Calu3 (cell line): ENCODE measurements around the gene KCNN4. TPM values are rescaled to one million over a fixed set of nuclear protein-coding genes. Genes with fewer than 3 reads are reported as not detected.

Experiments used
- BruUV-seq: library from RNA; stranded (reverse); fragments of 400-500 nt; replicated peaks from 2 replicates; lab custom pipeline; 2021; lab: Mats Ljungman, UMichigan
- CTCF ChIA-PET: fragments of 300-600 bp; sonication (Branson Sonifier 250); formaldehyde crosslinking; loops from one replicate; lab custom pipeline; 2022; ENCODE audit warnings: antibody characterized with exemption; lab: Charles Lee
- DNase-seq: peaks from one replicate; pipeline ENCODE4 v3.0.0; 2022
- H3K27ac Mint-ChIP-seq: one replicate; pipeline ENCODE4 v1.8.0; 2022; ENCODE audit warnings: mixed read lengths; ENCODE audit not compliant: unreplicated experiment
- H3K27me3 Mint-ChIP-seq: one replicate; pipeline ENCODE4 v1.8.0; 2022; ENCODE audit warnings: mixed read lengths; ENCODE audit not compliant: unreplicated experiment
- H3K36me3 Mint-ChIP-seq: one replicate; pipeline ENCODE4 v1.8.0; 2022; ENCODE audit warnings: mild to moderate bottlenecking, moderate library complexity, mixed read lengths; ENCODE audit not compliant: insufficient read depth, unreplicated experiment
- H3K4me1 Mint-ChIP-seq: one replicate; pipeline ENCODE4 v1.8.0; 2022; ENCODE audit warnings: mild to moderate bottlenecking, low read depth, mixed read lengths; ENCODE audit not compliant: unreplicated experiment
- H3K4me3 Mint-ChIP-seq: one replicate; pipeline ENCODE4 v1.8.0; 2022; ENCODE audit warnings: mild to moderate bottlenecking, low read depth, moderate library complexity, mixed read lengths; ENCODE audit not compliant: unreplicated experiment
- H3K9me3 Mint-ChIP-seq: one replicate; pipeline ENCODE4 v1.8.0; 2022; ENCODE audit warnings: low read depth, mixed read lengths; ENCODE audit not compliant: unreplicated experiment
- CTCF ChIP-seq: fragments of 200-600 bp; IDR thresholded peaks from one replicate; pipeline ENCODE4 v1.8.0; 2022; ENCODE audit warnings: antibody characterized with exemption; ENCODE audit not compliant: unreplicated experiment
- intact Hi-C: fragments of 100-400 bp; cut with micrococcal nuclease; formaldehyde crosslinking; loops from one replicate; pipeline ENCODE4 v1.10.0; 2022; ENCODE audit not compliant: unreplicated experiment
- total RNA-seq: library from RNA; stranded (reverse); gene quantifications from 2 replicates; pipeline ENCODE4 v1.2.3, GENCODE V29; 2022

The KCNN4 gene
- total RNA-seq, 1 experiment from 2014 or later = 152 TPM

DNA sequence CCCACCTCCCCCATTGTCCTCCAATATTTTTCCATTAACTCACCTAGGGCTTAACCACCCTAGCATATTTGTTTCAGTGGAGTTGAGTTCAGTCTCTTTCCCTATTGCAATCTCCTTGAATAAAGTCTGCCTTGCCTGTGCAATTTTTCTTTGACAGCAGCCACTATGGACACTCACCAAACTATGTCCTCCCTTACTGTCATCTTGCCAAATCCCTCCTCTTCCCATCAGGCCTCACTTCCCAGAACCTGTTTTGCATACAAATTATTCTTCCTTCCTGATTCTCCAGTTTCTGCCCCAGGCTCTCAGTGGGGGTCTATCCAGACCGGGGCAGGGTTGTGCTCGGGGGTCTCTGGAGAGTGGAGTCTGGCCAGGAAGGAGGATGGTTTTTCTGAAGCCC lies 23.7 kb upstream of the KCNN4 start:
- no peak for TF ChIP-seq CTCF
- no peak overlapping the region for H3K4me3 Mint-ChIP-seq
- H3K27me3 Mint-ChIP-seq = no peaks in the 10 kb centered on the region
- CTCF ChIA-PET = no interaction called here
- intact Hi-C loops = no loop called here
- no TSS peak for BruUV-seq
- peaks cover 3% of the 10 kb centered on the region for H3K9me3 Mint-ChIP-seq
- no peaks in the 10 kb centered on the region for H3K36me3 Mint-ChIP-seq
- H3K27ac Mint-ChIP-seq = no peak overlapping the region
- no peak for DNase-seq
- peaks cover 8% of the 10 kb centered on the region for H3K4me1 Mint-ChIP-seq

DNA sequence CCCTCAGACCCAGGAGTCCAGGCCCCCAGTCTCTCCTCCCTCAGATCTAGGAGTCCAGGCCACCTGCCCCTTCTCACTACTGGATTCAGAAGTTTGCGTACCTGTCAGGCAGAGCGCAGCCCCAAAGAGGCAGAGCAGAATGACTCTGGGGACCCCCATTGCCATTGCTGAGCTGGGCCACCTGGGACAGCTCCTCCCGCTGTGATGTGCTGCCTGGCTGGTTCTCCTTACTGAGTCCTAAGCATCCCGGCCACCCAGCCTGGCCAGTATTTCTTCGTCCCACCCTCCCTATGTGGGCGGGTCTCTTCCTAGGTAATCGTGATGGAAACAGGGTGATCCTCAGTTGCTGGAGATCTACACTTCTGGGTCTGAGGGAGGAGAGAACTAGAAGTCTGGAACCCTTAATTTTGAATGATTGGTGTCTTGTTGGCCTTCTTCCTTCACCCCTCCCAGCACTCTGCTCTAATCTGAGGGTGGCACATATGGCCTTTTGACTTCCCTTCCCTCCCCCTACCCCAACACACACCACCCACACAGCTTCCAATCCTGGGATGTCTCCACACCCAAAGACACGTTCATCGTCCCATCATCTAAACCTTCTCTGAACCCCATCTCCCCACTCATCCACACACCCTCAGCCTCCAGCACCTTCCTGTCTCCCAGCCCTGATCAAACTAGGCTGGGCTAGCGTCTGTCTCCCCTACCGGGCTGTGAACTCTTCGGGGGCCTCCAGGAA lies 21.6 kb upstream of the KCNN4 start, which contains the start of gene LYPD5:
TSS of gene LYPD5 (minus strand) at position 232 of the 736 bp plus-strand sequence. CDS start at position 165, 67 bp downstream.
- CTCF ChIA-PET = no interaction called here
- peaks cover 25% of the 10 kb centered on the region for H3K4me1 Mint-ChIP-seq
- no peak within 1 kb of the TSS for H3K27ac Mint-ChIP-seq
- intact Hi-C loops = no loop called here
- H3K36me3 Mint-ChIP-seq = peaks cover 15% of the 10 kb centered on the region
- H3K9me3 Mint-ChIP-seq = peaks cover 3% of the 10 kb centered on the region
- no TSS peak for BruUV-seq
- no peak for DNase-seq
- H3K4me3 Mint-ChIP-seq = no peak within 1 kb of the TSS
- H3K27me3 Mint-ChIP-seq = no peaks in the 10 kb centered on the region
- TF ChIP-seq CTCF = no peak

DNA sequence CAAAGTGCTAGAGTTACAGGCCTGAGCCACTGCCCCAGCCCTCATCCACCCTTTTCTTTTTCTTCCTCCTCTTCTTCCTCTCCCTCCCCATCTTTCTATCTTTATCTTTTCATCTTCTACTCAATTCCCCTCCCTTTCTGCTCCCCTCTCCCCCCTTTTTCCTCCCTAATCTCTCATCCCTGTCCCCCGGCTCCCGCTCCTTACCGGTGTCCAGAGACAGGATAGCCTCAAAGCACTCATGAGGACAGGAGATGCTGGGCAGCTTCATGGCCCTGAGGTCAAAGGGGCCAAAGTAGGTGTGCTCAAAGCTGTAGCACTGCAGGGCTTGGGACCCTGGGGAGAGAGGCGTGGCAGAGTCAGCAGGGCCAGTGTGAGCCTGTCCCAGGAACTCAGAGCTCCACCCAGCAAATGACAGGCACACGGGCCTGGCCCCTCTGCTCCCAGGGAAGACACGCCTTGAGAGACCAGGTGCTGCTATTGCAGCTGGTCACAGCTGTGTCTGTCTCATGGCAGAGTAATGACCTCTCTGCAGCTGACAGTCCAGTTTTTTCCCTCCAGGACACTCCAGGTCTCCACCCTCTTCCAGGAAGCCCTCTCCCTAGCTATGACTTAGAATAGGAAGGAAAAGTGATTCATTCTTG lies 18.8 kb upstream of the KCNN4 start:
- H3K27ac Mint-ChIP-seq = no peak overlapping the region
- no TSS peak for BruUV-seq
- intact Hi-C loops = no loop called here
- H3K27me3 Mint-ChIP-seq = no peaks in the 10 kb centered on the region
- H3K36me3 Mint-ChIP-seq = peaks cover 19% of the 10 kb centered on the region
- no peaks in the 10 kb centered on the region for H3K9me3 Mint-ChIP-seq
- DNase-seq = no peak
- CTCF ChIA-PET = no interaction called here
- peak overlapping the region; percentile 85 for H3K4me3 Mint-ChIP-seq
- H3K4me1 Mint-ChIP-seq = peaks cover 23% of the 10 kb centered on the region
- no peak for TF ChIP-seq CTCF

GRCh38 chr19:43798546-43799409 lies 18.0 kb upstream of the KCNN4 start:
- CTCF ChIA-PET = no interaction called here
- no peak for TF ChIP-seq CTCF
- Mint-ChIP-seq H3K4me3 (peak overlapping the region; percentile 85), H3K27ac (peak overlapping the region; percentile 16), H3K36me3 (peaks cover 19% of the 10 kb centered on the region), H3K9me3 (no peaks in the 10 kb centered on the region), H3K27me3 (no peaks in the 10 kb centered on the region), H3K4me1 (peaks cover 17% of the 10 kb centered on the region)
- DNase-seq = peak; percentile 88
- BruUV-seq = no TSS peak
- intact Hi-C loops = no loop called here
